Measurements from ENCODE around the gene PLD4.
A peak's percentile ranks its signal among the peaks of the same experiment; 100 is the strongest.

DNA sequence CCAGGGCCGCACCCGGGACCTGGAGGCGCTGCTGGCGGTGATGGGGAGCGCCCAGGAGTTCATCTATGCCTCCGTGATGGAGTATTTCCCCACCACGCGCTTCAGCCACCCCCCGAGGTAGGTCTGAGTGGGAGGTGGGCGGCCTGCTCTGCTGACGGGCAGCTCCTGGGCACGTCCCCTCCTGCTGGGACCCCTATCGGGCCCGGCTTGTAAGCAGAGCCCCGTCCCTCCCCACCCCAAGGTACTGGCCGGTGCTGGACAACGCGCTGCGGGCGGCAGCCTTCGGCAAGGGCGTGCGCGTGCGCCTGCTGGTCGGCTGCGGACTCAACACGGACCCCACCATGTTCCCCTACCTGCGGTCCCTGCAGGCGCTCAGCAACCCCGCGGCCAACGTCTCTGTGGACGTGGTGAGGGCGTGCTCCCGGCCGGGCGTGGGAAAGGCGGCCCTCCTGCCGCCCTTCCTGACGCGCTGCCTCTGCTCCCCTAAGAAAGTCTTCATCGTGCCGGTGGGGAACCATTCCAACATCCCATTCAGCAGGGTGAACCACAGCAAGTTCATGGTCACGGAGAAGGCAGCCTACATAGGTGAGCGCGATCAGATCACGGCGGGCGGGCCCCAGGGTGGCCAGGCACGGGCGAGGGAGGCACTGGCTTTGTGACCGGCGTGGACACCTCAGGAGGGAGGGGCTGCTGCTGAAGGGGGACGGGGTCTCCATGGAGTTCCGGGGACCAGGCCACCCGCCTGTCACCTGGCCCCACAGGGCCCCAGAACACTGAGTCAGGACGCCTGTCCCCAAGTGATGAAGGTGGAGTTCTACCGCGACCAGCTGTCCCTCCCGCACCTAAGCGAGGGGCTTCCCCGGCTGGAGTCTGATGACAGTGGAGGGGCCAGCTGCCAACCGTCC lies 7.3 kb downstream of the PLD4 start:
- TF ChIP-seq, protein P1, sequence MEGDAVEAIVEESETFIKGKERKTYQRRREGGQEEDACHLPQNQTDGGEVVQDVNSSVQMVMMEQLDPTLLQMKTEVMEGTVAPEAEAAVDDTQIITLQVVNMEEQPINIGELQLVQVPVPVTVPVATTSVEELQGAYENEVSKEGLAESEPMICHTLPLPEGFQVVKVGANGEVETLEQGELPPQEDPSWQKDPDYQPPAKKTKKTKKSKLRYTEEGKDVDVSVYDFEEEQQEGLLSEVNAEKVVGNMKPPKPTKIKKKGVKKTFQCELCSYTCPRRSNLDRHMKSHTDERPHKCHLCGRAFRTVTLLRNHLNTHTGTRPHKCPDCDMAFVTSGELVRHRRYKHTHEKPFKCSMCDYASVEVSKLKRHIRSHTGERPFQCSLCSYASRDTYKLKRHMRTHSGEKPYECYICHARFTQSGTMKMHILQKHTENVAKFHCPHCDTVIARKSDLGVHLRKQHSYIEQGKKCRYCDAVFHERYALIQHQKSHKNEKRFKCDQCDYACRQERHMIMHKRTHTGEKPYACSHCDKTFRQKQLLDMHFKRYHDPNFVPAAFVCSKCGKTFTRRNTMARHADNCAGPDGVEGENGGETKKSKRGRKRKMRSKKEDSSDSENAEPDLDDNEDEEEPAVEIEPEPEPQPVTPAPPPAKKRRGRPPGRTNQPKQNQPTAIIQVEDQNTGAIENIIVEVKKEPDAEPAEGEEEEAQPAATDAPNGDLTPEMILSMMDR (conservative IDR thresholded peaks at IDR 0.05 in 1 of 2, IDR thresholded peaks at IDR 0.05 in 1 of 2; ENCODE audit: low read depth in 1 of 2, low read length in 2 of 2) = no peak
- peak; percentile 44 for TF ChIP-seq EZH2 (IDR thresholded peaks at IDR 0.05; ENCODE audit: low read length, missing control alignments)

All from fibroblast of lung (primary cell).